ENCODE results near the gene CCNO.

The CCNO gene

DNA sequence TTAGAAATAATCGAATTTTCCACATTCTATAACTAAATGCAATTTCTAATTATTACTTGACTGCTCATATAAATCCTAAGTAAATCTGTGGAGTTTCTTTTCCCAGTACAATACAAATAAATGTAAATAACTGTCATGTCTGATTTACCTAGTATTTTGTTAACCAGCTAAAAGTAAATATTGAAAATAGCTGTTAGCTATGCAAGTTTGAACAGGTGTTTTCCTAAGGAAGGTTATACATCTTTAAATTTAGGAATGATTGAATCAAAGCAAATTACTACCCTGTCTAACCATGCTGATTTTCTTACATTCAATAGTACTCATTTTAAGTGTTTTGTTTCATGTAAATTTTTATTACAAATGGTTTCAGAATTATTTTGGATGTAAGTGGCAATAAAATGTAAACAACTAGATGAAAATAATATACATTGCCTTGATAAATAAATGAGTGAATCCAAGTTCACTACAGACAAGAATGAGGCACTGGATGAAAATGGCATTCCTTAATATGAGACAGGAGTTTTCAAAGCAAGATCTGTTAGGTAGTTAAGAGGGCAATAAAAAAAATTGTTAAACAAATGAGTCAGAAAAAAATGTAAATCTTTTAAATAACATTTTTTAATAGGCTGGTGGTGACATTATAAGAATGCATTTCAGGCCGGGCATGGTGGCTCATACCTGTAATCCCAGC lies 22.1 kb downstream of the CCNO start:
- in situ Hi-C loops (cut with MboI; ENCODE audit: low pct_unique_long_range_greater_than_20kb, low sequenced_read_pairs, unreplicated experiment), result no loop called here
- DNase-seq (ENCODE audit: low spot score), result no peak
- TF ChIP-seq, protein P1, sequence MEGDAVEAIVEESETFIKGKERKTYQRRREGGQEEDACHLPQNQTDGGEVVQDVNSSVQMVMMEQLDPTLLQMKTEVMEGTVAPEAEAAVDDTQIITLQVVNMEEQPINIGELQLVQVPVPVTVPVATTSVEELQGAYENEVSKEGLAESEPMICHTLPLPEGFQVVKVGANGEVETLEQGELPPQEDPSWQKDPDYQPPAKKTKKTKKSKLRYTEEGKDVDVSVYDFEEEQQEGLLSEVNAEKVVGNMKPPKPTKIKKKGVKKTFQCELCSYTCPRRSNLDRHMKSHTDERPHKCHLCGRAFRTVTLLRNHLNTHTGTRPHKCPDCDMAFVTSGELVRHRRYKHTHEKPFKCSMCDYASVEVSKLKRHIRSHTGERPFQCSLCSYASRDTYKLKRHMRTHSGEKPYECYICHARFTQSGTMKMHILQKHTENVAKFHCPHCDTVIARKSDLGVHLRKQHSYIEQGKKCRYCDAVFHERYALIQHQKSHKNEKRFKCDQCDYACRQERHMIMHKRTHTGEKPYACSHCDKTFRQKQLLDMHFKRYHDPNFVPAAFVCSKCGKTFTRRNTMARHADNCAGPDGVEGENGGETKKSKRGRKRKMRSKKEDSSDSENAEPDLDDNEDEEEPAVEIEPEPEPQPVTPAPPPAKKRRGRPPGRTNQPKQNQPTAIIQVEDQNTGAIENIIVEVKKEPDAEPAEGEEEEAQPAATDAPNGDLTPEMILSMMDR (IDR thresholded peaks at IDR 0.05; ENCODE audit: extremely low read depth, insufficient read depth, missing control alignments), result no peak

DNA sequence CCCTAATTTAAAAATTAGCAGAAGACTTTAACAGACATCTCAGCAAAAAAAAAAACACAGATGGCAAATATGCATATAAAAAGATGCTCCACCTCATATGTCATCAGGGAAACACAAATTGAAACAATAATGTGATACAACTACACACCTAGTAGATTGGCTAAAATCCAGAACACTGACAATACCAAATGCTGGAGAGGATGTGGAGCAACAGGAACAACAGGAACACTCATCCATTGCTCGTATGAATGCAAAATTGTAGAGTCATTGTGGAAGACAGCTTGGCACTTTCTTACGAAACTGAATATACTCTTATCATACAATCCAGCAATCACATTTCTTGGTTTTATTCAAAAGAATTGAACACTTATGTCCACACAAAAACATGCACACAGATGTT lies 28.4 kb downstream of the CCNO start:
- TF ChIP-seq, protein P1 (IDR thresholded peaks at IDR 0.05; ENCODE audit: extremely low read depth, insufficient read depth, missing control alignments), result no peak
- DNase-seq (ENCODE audit: low spot score), result no peak
- in situ Hi-C loops (cut with MboI; ENCODE audit: low pct_unique_long_range_greater_than_20kb, low sequenced_read_pairs, unreplicated experiment), result no loop called here

DNA sequence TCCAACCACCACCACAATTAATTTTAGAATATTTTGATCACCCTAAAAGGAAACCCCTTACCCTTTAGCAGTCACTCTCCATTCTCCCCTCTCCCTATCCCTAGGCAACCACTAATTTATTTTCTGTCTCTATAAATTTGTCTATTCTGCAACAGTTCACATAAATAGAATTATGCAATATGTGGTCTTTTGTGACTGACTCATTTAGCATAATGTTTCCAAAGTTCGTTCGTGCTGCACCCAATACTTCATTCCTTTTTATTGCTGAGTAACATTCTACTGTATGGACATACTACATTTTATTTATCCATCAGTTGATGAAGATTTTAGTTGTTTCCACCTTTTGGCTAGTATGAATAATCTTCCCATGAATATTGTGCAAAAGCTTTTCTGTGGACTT lies 42.2 kb downstream of the CCNO start:
- in situ Hi-C loops (cut with MboI; ENCODE audit: low pct_unique_long_range_greater_than_20kb, low sequenced_read_pairs, unreplicated experiment), result no loop called here
- DNase-seq (ENCODE audit: low spot score), result no peak
- TF ChIP-seq, protein P1 (IDR thresholded peaks at IDR 0.05; ENCODE audit: extremely low read depth, insufficient read depth, missing control alignments), result no peak

DNA sequence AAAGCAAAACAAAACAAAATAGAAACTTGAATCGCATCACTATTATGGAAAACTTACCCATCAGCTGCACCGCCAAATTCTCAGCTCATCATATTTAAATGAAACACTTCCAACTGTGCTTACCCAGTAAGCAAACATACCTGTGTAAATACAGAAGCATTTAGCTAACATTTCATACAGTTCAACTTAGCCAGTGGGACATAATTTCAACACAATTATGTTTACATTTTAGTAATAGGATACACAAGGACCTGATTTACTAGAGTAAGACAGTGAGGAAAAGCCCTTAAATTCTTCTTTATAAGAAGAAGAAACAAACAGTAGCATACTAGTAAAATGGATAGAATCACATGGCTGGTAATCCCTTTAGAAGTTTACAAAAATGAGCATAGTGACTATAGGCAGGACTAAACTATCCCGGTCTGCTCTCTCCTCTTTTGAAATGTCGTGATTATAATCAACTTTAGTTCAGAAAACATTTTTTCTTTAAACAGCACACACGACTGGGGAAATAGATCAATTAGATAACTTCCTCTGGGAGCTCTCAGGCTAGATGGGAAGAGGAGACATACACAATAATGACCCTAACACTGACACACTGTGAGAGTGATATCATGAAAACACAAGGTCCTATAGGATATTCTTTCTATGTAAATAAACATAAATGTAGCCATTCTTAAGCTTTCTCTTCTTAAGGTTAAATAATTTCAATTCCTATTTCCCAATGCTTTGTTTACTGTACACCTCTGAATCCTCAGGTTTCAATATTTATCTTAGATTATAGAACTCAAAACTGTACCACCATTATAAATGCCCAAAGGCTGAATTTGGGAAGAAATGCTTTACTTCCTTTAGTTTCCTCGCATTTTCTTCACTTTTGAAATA lies 44.5 kb downstream of the CCNO start:
- TF ChIP-seq, protein P1 (IDR thresholded peaks at IDR 0.05; ENCODE audit: extremely low read depth, insufficient read depth, missing control alignments), result no peak
- in situ Hi-C loops (cut with MboI; ENCODE audit: low pct_unique_long_range_greater_than_20kb, low sequenced_read_pairs, unreplicated experiment), result no loop called here
- no peak for DNase-seq (ENCODE audit: low spot score)

DNA sequence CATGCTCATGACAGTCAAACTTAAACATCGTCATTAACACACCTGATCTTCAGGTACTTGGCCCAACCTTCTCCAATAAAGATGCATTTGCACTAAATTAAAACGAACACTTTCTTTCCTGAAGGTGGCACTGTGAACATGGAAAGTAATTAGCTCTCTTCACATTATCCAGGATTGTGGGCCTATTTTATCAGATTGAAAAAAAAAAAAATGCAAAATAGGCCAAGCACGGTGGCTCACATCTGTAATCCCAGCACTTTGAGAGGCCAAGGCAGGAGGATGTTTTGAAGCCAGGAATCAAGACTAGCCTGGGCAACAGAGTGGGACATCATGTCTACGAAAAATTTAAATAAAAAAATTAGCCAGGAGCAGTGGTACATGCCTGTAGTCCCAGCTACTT lies 46.0 kb downstream of the CCNO start:
- in situ Hi-C loops (cut with MboI; ENCODE audit: low pct_unique_long_range_greater_than_20kb, low sequenced_read_pairs, unreplicated experiment), result no loop called here
- DNase-seq (ENCODE audit: low spot score), result no peak
- TF ChIP-seq, protein P1 (IDR thresholded peaks at IDR 0.05; ENCODE audit: extremely low read depth, insufficient read depth, missing control alignments), result peak; percentile 30

Data from GM13977 (cell line).